Activated CD8-positive, alpha-beta memory T cell treated with anti-CD3 and anti-CD28 coated beads, Interleukin-2, amount 10 ng/mL, durations not matched to agents 7 days and 5 days (primary cell): Measurements from ENCODE around the gene TSHZ2. TPM values are rescaled to one million over a fixed set of nuclear protein-coding genes. Genes with fewer than 3 reads are reported as not detected.

ENCODE experiments used
- ATAC-seq: fragments of 150-1000 bp; cut with Tn5 transposase; one replicate; pipeline ENCODE4 v1.10.0; 2021; ENCODE audit warnings: moderate library complexity
- CTCF ChIA-PET: fragments of 350-600 bp; sonication (Branson Sonifier 250); formaldehyde crosslinking; loops from one replicate; lab custom pipeline; 2021; ENCODE audit warnings: antibody characterized with exemption; lab: Charles Lee
- DNase-seq: peaks from one replicate; pipeline ENCODE4 v3.0.0-alpha.2; 2020
- H3K27ac Mint-ChIP-seq: one replicate; pipeline ENCODE4 v1.8.0; 2021; ENCODE audit warnings: mild to moderate bottlenecking, mixed read lengths
- H3K27me3 Mint-ChIP-seq: one replicate; pipeline ENCODE4 v1.8.0; 2021; ENCODE audit warnings: mixed read lengths
- H3K36me3 Mint-ChIP-seq: one replicate; pipeline ENCODE4 v1.8.0; 2021; ENCODE audit warnings: mild to moderate bottlenecking, mixed read lengths
- H3K4me1 Mint-ChIP-seq: one replicate; pipeline ENCODE4 v1.8.0; 2021; ENCODE audit warnings: mixed read lengths
- H3K4me3 Mint-ChIP-seq: one replicate; pipeline ENCODE4 v1.8.0; 2021; ENCODE audit warnings: mild to moderate bottlenecking, moderate library complexity, mixed read lengths
- H3K9me3 Mint-ChIP-seq: one replicate; pipeline ENCODE4 v1.8.0; 2022; ENCODE audit warnings: low read depth, mixed read lengths
- total RNA-seq, 2 experiments: library from RNA; stranded (reverse); gene quantifications; one replicate each; pipeline ENCODE4 v1.2.3, GENCODE V29; 2021

Gene TSHZ2
- total RNA-seq, 2 experiments from 2014 or later: 0.18 to 1.9 TPM

- ATAC-seq: no peak
- CTCF ChIA-PET: no interaction called here
- no peaks in the 10 kb centered on the region for H3K4me1 Mint-ChIP-seq
- no peak overlapping the region for H3K27ac Mint-ChIP-seq
- H3K4me3 Mint-ChIP-seq: no peak overlapping the region
- DNase-seq: no peak
- H3K9me3 Mint-ChIP-seq: no peaks in the 10 kb centered on the region
- H3K27me3 Mint-ChIP-seq: peaks cover 6% of the 10 kb centered on the region
- H3K36me3 Mint-ChIP-seq: no peaks in the 10 kb centered on the region
Observed at GRCh38 chr20:53053595-53053994, 81.4 kb downstream of the TSHZ2 start.

GRCh38 chr20:53055367-53056067 is 83.4 kb downstream of the TSHZ2 start:
- no peaks in the 10 kb centered on the region for H3K4me1 Mint-ChIP-seq
- DNase-seq (no peak), ATAC-seq (no peak)
- H3K27ac Mint-ChIP-seq: no peak overlapping the region
- H3K9me3 Mint-ChIP-seq: no peaks in the 10 kb centered on the region
- no peak overlapping the region for H3K4me3 Mint-ChIP-seq
- peaks cover 6% of the 10 kb centered on the region for H3K27me3 Mint-ChIP-seq
- CTCF ChIA-PET: no interaction called here
- no peaks in the 10 kb centered on the region for H3K36me3 Mint-ChIP-seq

DNA sequence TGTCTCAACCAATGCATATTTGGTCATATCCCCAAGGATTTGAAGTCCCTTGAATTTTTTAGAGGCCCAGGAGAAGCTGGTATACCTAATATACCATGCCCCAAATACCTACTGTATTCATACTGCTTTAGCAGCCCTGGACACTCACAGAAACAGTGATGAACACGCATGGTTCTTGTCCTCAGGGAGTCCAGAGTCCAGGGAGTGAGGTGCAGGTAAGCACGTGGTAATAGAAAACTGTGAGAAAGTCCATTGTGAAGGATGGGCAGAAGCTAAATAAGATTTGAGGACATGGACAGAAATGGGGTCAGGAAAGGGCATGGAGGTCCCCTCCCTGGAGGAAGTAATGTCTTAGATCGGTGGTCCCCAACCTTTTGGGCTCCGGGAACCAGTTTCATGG is 85.4 kb downstream of the TSHZ2 start:
- no peak overlapping the region for H3K27ac Mint-ChIP-seq
- ATAC-seq (no peak), DNase-seq (no peak)
- H3K36me3 Mint-ChIP-seq: no peaks in the 10 kb centered on the region
- peaks cover 6% of the 10 kb centered on the region for H3K27me3 Mint-ChIP-seq
- no peaks in the 10 kb centered on the region for H3K4me1 Mint-ChIP-seq
- no peak overlapping the region for H3K4me3 Mint-ChIP-seq
- CTCF ChIA-PET: no interaction called here
- no peaks in the 10 kb centered on the region for H3K9me3 Mint-ChIP-seq

DNA sequence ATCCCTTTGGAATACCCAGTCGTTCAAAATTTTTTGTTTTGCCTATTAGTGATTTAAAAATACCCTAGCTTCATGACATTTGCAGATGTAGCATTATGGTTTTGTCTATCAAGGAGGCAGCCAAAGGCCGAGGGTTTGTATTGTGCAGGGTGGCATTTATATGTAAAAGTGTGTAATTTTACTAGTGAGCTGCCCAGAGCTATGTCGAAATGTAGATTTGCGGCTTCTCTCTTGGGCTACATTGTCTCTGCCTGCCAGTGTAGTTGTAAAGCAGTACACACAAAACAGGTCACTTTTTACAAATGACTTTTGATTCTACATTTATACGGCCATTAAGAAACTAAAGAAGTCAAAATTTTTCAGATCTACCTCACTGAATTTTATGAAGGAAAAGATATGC is 87.7 kb downstream of the TSHZ2 start:
- no peak for ATAC-seq
- Mint-ChIP-seq H3K27me3 (peaks cover 6% of the 10 kb centered on the region), H3K9me3 (no peaks in the 10 kb centered on the region), H3K27ac (no peak overlapping the region), H3K36me3 (no peaks in the 10 kb centered on the region), H3K4me3 (no peak overlapping the region), H3K4me1 (no peaks in the 10 kb centered on the region)
- CTCF ChIA-PET: no interaction called here
- DNase-seq: no peak

DNA sequence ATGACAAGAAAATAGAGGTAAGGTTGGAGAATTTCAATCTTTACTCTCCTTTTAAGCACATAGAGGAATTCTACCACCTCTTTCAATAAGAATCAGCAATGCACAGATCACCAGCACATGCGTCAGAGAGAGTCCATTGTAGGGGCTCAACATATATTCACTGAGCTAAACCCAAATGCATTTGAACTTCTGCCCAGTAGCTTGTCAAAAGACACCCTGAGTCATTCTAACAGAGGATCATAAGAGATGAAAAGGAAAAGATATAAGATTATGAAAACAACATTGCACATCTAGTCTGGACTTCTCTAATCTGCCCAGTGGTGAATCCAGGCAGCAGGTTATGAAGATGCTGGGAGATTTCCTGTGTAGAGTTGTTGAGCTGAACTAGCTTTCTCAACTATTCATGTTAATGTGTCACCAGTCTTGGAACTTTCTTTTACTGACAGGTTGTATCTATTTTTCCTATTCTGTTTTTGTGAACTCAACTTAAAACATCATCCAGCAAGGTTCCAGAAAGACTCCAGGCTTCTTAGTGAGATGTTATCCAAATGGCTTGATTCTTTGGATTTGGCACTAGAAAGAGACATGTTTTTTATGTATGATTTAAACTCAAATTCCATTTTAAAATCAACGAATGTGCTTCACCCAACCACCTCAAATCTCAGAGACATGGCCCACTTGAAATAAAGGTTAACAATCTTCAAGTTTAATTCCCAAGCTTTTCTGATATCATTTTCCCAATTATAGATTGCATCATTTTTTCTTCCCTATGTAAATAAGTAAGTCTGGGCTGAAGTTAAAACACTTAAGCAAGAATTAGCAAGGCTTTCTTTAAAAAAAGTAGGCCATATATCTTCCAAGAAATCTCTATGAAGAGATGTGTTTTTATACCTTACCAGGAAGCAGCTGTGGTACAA is 89.3 kb downstream of the TSHZ2 start:
- Mint-ChIP-seq H3K27ac (no peak overlapping the region), H3K9me3 (no peaks in the 10 kb centered on the region), H3K36me3 (no peaks in the 10 kb centered on the region), H3K27me3 (no peaks in the 10 kb centered on the region), H3K4me3 (no peak overlapping the region), H3K4me1 (no peaks in the 10 kb centered on the region)
- CTCF ChIA-PET: interaction anchor here (0.6 kb wide), 1 partner anchor 134 kb away, joined by 3 read pairs; no protein-coding TSS in a partner anchor
- ATAC-seq (no peak), DNase-seq (no peak)

- H3K36me3 Mint-ChIP-seq: no peaks in the 10 kb centered on the region
- H3K4me1 Mint-ChIP-seq: no peaks in the 10 kb centered on the region
Observed at GRCh38 chr20:53064935-53065334, 92.8 kb downstream of the TSHZ2 start.

GRCh38 chr20:53068241-53068640 is 96.1 kb downstream of the TSHZ2 start:
- Mint-ChIP-seq H3K36me3 (peaks cover under 1% of the 10 kb centered on the region), H3K27me3 (peaks cover 14% of the 10 kb centered on the region), H3K4me3 (no peak overlapping the region), H3K9me3 (no peaks in the 10 kb centered on the region), H3K4me1 (peaks cover 2% of the 10 kb centered on the region), H3K27ac (no peak overlapping the region)
- DNase-seq: no peak
- no peak for ATAC-seq
- CTCF ChIA-PET: no interaction called here

More at GRCh38 chr20:53064935-53065334, 92.8 kb downstream of the TSHZ2 start:
- ATAC-seq: no peak
- Mint-ChIP-seq H3K9me3 (no peaks in the 10 kb centered on the region), H3K4me3 (no peak overlapping the region), H3K27ac (no peak overlapping the region), H3K27me3 (peaks cover 2% of the 10 kb centered on the region)
- DNase-seq: no peak
- CTCF ChIA-PET: no interaction called here

DNA sequence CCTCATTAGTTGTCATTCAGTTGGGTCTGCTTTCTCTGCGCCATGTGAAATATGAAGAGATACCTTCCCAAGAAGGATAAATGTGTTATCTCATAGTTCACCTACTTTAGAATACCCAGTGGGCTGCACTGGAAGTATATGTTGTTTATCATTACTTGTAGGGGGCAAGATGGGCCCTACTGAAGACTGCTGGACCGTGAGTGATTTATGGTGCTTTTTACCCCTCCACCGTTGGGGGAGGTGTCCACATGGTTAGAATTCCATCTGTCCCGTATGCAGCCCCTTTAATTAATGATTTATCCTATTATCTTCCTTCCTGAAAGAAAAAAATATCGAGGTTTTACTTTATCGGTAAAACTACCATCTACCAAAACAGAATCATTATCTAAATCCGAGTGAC is 97.0 kb downstream of the TSHZ2 start:
- no peak for DNase-seq
- Mint-ChIP-seq H3K36me3 (peaks cover 1% of the 10 kb centered on the region), H3K9me3 (no peaks in the 10 kb centered on the region), H3K4me3 (no peak overlapping the region), H3K4me1 (peaks cover 2% of the 10 kb centered on the region), H3K27me3 (peaks cover 16% of the 10 kb centered on the region), H3K27ac (no peak overlapping the region)
- CTCF ChIA-PET: interaction anchor here (1.3 kb wide), 1 partner anchor 609 kb away, joined by 3 read pairs; no protein-coding TSS in a partner anchor
- ATAC-seq: no peak

- Mint-ChIP-seq H3K4me3 (no peak overlapping the region), H3K4me1 (peaks cover 2% of the 10 kb centered on the region), H3K27ac (no peak overlapping the region), H3K9me3 (no peaks in the 10 kb centered on the region), H3K36me3 (peaks cover 1% of the 10 kb centered on the region), H3K27me3 (peaks cover 16% of the 10 kb centered on the region)
- ATAC-seq (no peak), DNase-seq (no peak)
- CTCF ChIA-PET: interaction anchor here (1.3 kb wide), 1 partner anchor 611 kb away, joined by 3 read pairs; no protein-coding TSS in a partner anchor
Observed at GRCh38 chr20:53070224-53070623, 98.1 kb downstream of the TSHZ2 start.

DNA sequence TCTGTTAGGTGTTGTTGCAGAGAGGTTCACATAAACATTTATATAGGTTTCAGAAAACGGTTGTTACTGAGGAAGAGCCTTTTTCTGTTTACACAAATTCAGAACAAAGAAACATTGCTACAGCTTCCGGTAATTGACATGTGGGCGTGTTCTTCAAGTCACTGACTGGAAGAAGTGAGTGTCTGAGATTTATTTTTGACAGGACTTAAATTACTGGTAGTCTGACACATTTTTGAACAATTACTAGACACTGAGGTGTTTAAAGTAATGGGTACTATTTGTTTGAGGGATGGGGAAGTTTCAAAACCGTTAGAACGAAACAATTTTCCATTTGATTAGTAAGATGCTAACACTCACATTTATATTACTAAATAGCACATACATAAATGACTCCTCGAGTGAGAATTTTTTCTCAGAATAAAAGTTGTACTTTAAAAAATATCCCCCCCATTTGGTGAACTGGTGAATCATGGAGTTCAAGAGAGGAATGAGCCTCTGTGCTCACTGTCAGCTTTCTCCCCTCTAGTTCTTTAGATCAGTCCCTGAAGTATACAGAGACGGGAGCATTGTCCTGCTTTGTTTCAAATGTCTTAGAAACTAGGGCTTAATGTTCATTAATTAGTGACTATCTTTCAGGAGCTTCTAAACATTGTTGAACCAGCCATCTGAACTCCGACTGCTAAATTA is 98.7 kb downstream of the TSHZ2 start:
- DNase-seq (no peak), ATAC-seq (no peak)
- peaks cover 16% of the 10 kb centered on the region for H3K27me3 Mint-ChIP-seq

GRCh38 chr20:53071833-53072232 is 99.7 kb downstream of the TSHZ2 start:
- H3K27me3 Mint-ChIP-seq: peaks cover 16% of the 10 kb centered on the region
- H3K27ac Mint-ChIP-seq: no peak overlapping the region
- no peak overlapping the region for H3K4me3 Mint-ChIP-seq
- CTCF ChIA-PET: no interaction called here
- H3K9me3 Mint-ChIP-seq: no peaks in the 10 kb centered on the region
- DNase-seq: no peak
- peaks cover 2% of the 10 kb centered on the region for H3K4me1 Mint-ChIP-seq
- peaks cover 1% of the 10 kb centered on the region for H3K36me3 Mint-ChIP-seq
- no peak for ATAC-seq

More for the DNA sequence above, 98.7 kb downstream of the TSHZ2 start:
- Mint-ChIP-seq H3K4me3 (no peak overlapping the region), H3K9me3 (no peaks in the 10 kb centered on the region), H3K27ac (no peak overlapping the region), H3K36me3 (peaks cover 1% of the 10 kb centered on the region), H3K4me1 (peaks cover 2% of the 10 kb centered on the region)
- CTCF ChIA-PET: no interaction called here

GRCh38 chr20:53072923-53073579 is 100.9 kb downstream of the TSHZ2 start:
- CTCF ChIA-PET: no interaction called here
- no peak overlapping the region for H3K27ac Mint-ChIP-seq

More at GRCh38 chr20:53072923-53073579, 100.9 kb downstream of the TSHZ2 start:
- ATAC-seq (no peak), DNase-seq (no peak)
- H3K4me1 Mint-ChIP-seq: peaks cover 2% of the 10 kb centered on the region
- H3K4me3 Mint-ChIP-seq: no peak overlapping the region
- H3K27me3 Mint-ChIP-seq: peaks cover 16% of the 10 kb centered on the region
- H3K9me3 Mint-ChIP-seq: no peaks in the 10 kb centered on the region
- peaks cover 1% of the 10 kb centered on the region for H3K36me3 Mint-ChIP-seq
